Measurements from ENCODE around the gene MTMR8. TPM values are rescaled to one million over a fixed set of nuclear protein-coding genes. Genes with fewer than 3 reads are reported as not detected.

The MTMR8 gene
- total and polyA plus RNA-seq, 9 of the 15 experiments (the other 6 are each of a cell fraction or from before 2014, with no cell fraction given) = 1.8 to 5.5 (median 3.0) TPM

- no peaks in the 10 kb centered on the region for H3K9me3 ChIP-seq (replicated peaks; ENCODE audit: control insufficient read depth, insufficient read depth, low read depth, low read length)
- H3K27me3 ChIP-seq (ENCODE audit: control insufficient read depth in 2 of 2, insufficient read depth in 2 of 2, low read length in 2 of 2) = no peaks in the 10 kb centered on the region
- ATAC-seq (no peak), DNase-seq (ENCODE audit: extremely low read depth in 1 of 4, low spot score in 3 of 4) (no peak), FAIRE-seq (no peak)
- intact Hi-C loops (cut with micrococcal nuclease) (loop anchor here (10.0 kb wide), 1 partner anchor 88 kb away; the partner anchor contains the start of gene MTMR8), in situ Hi-C loops (cut with MboI) (no loop called here)
- no TSS peak for BruUV-seq (replicated peaks)
- ChIA-PET POLR2A (no interaction called here), CTCF (ENCODE audit: low intra/inter-chr PET ratio) (no interaction called here)
- H3K9me1 ChIP-seq (ENCODE audit: control insufficient read depth, insufficient read depth, low read length) = no peaks in the 10 kb centered on the region
- TF ChIP-seq MCM5 (IDR thresholded peaks at IDR 0.05; ENCODE audit: low read depth) (no peak), THRA (IDR thresholded peaks at IDR 0.05) (no peak), LCOR (CRISPR knock-in tag; IDR thresholded peaks at IDR 0.05) (no peak), ZBTB9 (CRISPR knock-in tag; IDR thresholded peaks at IDR 0.05) (no peak), FOS (IDR thresholded peaks at IDR 0.05; ENCODE audit: extremely low read depth, insufficient read length) (no peak), XRCC3 (IDR thresholded peaks at IDR 0.05) (no peak), TFAP4 (CRISPR knock-in tag; IDR thresholded peaks at IDR 0.05; ENCODE audit: borderline replicate concordance) (no peak), ZNF655 (CRISPR knock-in tag; IDR thresholded peaks at IDR 0.05) (no peak), DEAF1 (CRISPR knock-in tag; IDR thresholded peaks at IDR 0.05) (no peak), L3MBTL2 (IDR thresholded peaks at IDR 0.05) (no peak), ADNP (tag; IDR thresholded peaks at IDR 0.05) (no peak), NCOA2 (IDR thresholded peaks at IDR 0.05; ENCODE audit: partially characterized antibody in 2 of 2) (no peak), ATF3 (IDR thresholded peaks at IDR 0.05) (no peak), ATF3 (CRISPR knock-in tag; conservative IDR thresholded peaks at IDR 0.05) (no peak)
- H3K9ac ChIP-seq (ENCODE audit: insufficient read depth in 1 of 2, low read depth in 2 of 2, low read length in 2 of 2) = no peak overlapping the region
- no peaks in the 10 kb centered on the region for H3K79me2 ChIP-seq (ENCODE audit: control insufficient read depth, insufficient read depth, low read length)
- WGBS (ENCODE audit: insufficient coverage, low coverage, missing lambda C conversion rate) = 47% methylated on average over 5 of the region's 7 CpGs
- H3K4me3 ChIP-seq = no peak overlapping the region
- H4K20me1 ChIP-seq (replicated peaks; ENCODE audit: control insufficient read depth, insufficient read depth, low read length) = no peaks in the 10 kb centered on the region
- no peak overlapping the region for H2AFZ ChIP-seq (ENCODE audit: low read depth, low read length)
- H3K4me1 ChIP-seq (replicated peaks in 1 of 2; ENCODE audit: control insufficient read depth in 2 of 2, insufficient read depth in 2 of 2, low read length in 2 of 2) = no peaks in the 10 kb centered on the region
- no peaks in the 10 kb centered on the region for H3K36me3 ChIP-seq (ENCODE audit: control insufficient read depth, insufficient read depth, low read length)
- H3K4me2 ChIP-seq (ENCODE audit: insufficient read depth, low read length) = no peak overlapping the region
- H3K27ac ChIP-seq (ENCODE audit: extremely low read depth, low read depth, low read length) = no peak overlapping the region
Observed at GRCh38 chrX:64306712-64307111, 88.5 kb downstream of the MTMR8 start.

Measured in K562 (cell line).